HepG2 (cell line): ENCODE results near the gene RASIP1. TPM values are rescaled to one million over a fixed set of nuclear protein-coding genes. Genes with fewer than 3 reads are reported as not detected.

Source experiments
- ARID4A ChIP-seq: sonication (generic); formaldehyde crosslinking; IDR thresholded peaks from 2 replicates; pipeline ENCODE4 v1.5.0; 2020; ENCODE audit warnings: mild to moderate bottlenecking, missing genetic modification reagents, borderline replicate concordance
- ASH2L ChIP-seq: fragments of 300-600, 200-600 bp; sonication (generic); IDR thresholded peaks from 2 replicates; pipeline ENCODE4 v1.7.0; 2017; ENCODE audit warnings: low read depth, mild to moderate bottlenecking, moderate library complexity, mixed read lengths, low read length; ENCODE audit not compliant: insufficient read length
- DR1 ChIP-seq: sonication (generic); formaldehyde crosslinking; IDR thresholded peaks from 2 replicates; pipeline ENCODE4 v1.8.0; 2021; ENCODE audit warnings: mild to moderate bottlenecking, missing genetic modification reagents, inconsistent platforms
- HES4 ChIP-seq: sonication (generic); formaldehyde crosslinking; IDR thresholded peaks from 2 replicates; pipeline ENCODE4 v1.9.0; 2021; ENCODE audit warnings: mild to moderate bottlenecking, missing genetic modification reagents, borderline replicate concordance
- HOXA9 ChIP-seq: sonication (generic); formaldehyde crosslinking; IDR thresholded peaks from 2 replicates; pipeline ENCODE4 v1.8.1; 2022; ENCODE audit warnings: missing genetic modification reagents, mild to moderate bottlenecking, moderate library complexity, borderline replicate concordance
- MEIS2 ChIP-seq: sonication (generic); formaldehyde crosslinking; IDR thresholded peaks from 2 replicates; pipeline ENCODE4 v1.9.0; 2021; ENCODE audit warnings: mild to moderate bottlenecking, missing genetic modification reagents
- MTA1 ChIP-seq: sonication (generic); formaldehyde crosslinking; IDR thresholded peaks from 2 replicates; pipeline ENCODE4 v1.4.0; 2020; ENCODE audit warnings: missing genetic modification reagents, mild to moderate bottlenecking, borderline replicate concordance
- PHF8 ChIP-seq: sonication (generic); formaldehyde crosslinking; IDR thresholded peaks from 2 replicates; pipeline ENCODE4 v1.5.0; 2020; ENCODE audit warnings: missing genetic modification reagents
- PITX1 ChIP-seq: sonication (generic); formaldehyde crosslinking; IDR thresholded peaks from 2 replicates; pipeline ENCODE4 v1.5.1; 2020; ENCODE audit warnings: mild to moderate bottlenecking, missing genetic modification reagents
- POLR2A ChIP-seq, 2 experiments: IDR thresholded peaks; 2 replicates each; pipeline ENCODE4 v1.6.1; 2011; ENCODE audit warnings: low read depth in 2 of 2, low read length in 2 of 2, mild to moderate bottlenecking in 1 of 2, moderate library complexity in 1 of 2; ENCODE audit not compliant: insufficient read depth in 1 of 2
- RFX5 ChIP-seq: IDR thresholded peaks from 2 replicates; pipeline ENCODE4 v1.6.1; 2011; ENCODE audit warnings: low read depth, low read length, improper control_type of control experiment
- SMARCE1 ChIP-seq: fragments of 450-650 bp; IDR thresholded peaks from 2 replicates; pipeline ENCODE4 v1.6.1; 2017; ENCODE audit warnings: borderline replicate concordance
- TP53 ChIP-seq: sonication (generic); formaldehyde crosslinking; conservative IDR thresholded peaks from 2 replicates; pipeline ENCODE4 v1.4.0; 2020; ENCODE audit warnings: missing genetic modification reagents
- ZHX1 ChIP-seq: sonication (generic); formaldehyde crosslinking; IDR thresholded peaks from 2 replicates; pipeline ENCODE4 v1.8.1; 2022; ENCODE audit warnings: low read depth, mild to moderate bottlenecking, missing genetic modification reagents
- ZNF431 ChIP-seq: sonication (generic); formaldehyde crosslinking; IDR thresholded peaks from 2 replicates; pipeline ENCODE4 v1.9.0; 2022; ENCODE audit warnings: missing genetic modification reagents, low read depth, mild to moderate bottlenecking, borderline replicate concordance
- ZNF44 ChIP-seq: sonication (generic); formaldehyde crosslinking; IDR thresholded peaks from 2 replicates; pipeline ENCODE4 v1.5.1; 2020; ENCODE audit warnings: mild to moderate bottlenecking, missing genetic modification reagents
- ZNF761 ChIP-seq: sonication (generic); formaldehyde crosslinking; conservative IDR thresholded peaks from 2 replicates; pipeline ENCODE4 v1.4.0; 2020; ENCODE audit warnings: mild to moderate bottlenecking, missing genetic modification reagents
- ZNF841 ChIP-seq: sonication (generic); formaldehyde crosslinking; IDR thresholded peaks from 2 replicates; pipeline ENCODE4 v1.8.1; 2023; ENCODE audit warnings: missing genetic modification reagents, borderline replicate concordance
- polyA plus RNA-seq, 8 experiments: library from polyadenylated mRNA; depleted of rRNA in 3 of 8; stranded (reverse) in 7 of 8; unstranded in 1 of 8; fragments of >200 nt; fragmentation: Illumina TruSeq in 4 of 8; extraction: Trizol in 4 of 8; gene quantifications; 2 replicates each; pipeline versions ENCODE4 v1.2.1 to v1.2.3, GENCODE V29; 2011 to 2016; ENCODE audit warnings: low read depth in 4 of 8, missing spikeins in 1 of 8, mixed read lengths in 1 of 8; ENCODE audit not compliant: insufficient read depth in 1 of 8
- total RNA-seq, 5 experiments: library from RNA; depleted of rRNA; stranded (reverse); fragments of >200 nt; fragmentation: Illumina TruSeq; extraction: Trizol; gene quantifications; 2 replicates each; pipeline ENCODE4 v1.2.3, GENCODE V29; 2016; ENCODE audit warnings: low read depth in 1 of 5

Gene RASIP1
- total and polyA plus RNA-seq, 2 of the 13 experiments (the other 11 are each of a cell fraction or from before 2014, with no cell fraction given) = 0.44 to 0.58 TPM

GRCh38 chr19:48738557-48739403, 1.6 kb downstream of the RASIP1 start (continued):
- peak; percentile 28; the same call in 1 of the 2 replicates for TF ChIP-seq PITX1 (CRISPR knock-in tag)
- peak; percentile 89 for TF ChIP-seq ZNF841
- TF ChIP-seq ZHX1 (CRISPR knock-in tag) = 0 out of 2 replicates have a peak, but pooled peaks have one; percentile 57
- no peak for TF ChIP-seq TP53
- TF ChIP-seq ZNF431 (CRISPR knock-in tag) = peak; percentile 54; the same call in 1 of the 2 replicates
- TF ChIP-seq HOXA9 (CRISPR knock-in tag) = 0 out of 2 replicates have a peak, but pooled peaks have one; percentile 22
- TF ChIP-seq DR1 (CRISPR knock-in tag) = peak; percentile 55; the same call in 1 of the 2 replicates
- TF ChIP-seq MEIS2 (CRISPR knock-in tag) = peak; percentile 55; the same call in 1 of the 2 replicates
- TF ChIP-seq ZNF761 (CRISPR knock-in tag) = peak; percentile 52; the same call in 1 of the 2 replicates
- peak; percentile 55; the same call in 1 of the 2 replicates for TF ChIP-seq HES4 (CRISPR knock-in tag)
- TF ChIP-seq SMARCE1 = no peak
- peak; percentile 21 for TF ChIP-seq ASH2L
- TF ChIP-seq MTA1 (CRISPR knock-in tag) = peak; percentile 64; the same call in 1 of the 2 replicates
- TF ChIP-seq ARID4A (CRISPR knock-in tag) = peak; percentile 59; the same call in 1 of the 2 replicates
- no peak for TF ChIP-seq RFX5
- TF ChIP-seq PHF8 (CRISPR knock-in tag) = peak; percentile 67
- TF ChIP-seq ZNF44 = no peak
- TF ChIP-seq POLR2A (IDR thresholded peaks at IDR 0.05; ENCODE audit: insufficient read depth in 1 of 2, low read depth in 2 of 2, low read length in 2 of 2) = peak; percentile 61 to 91
